Measurements from ENCODE around the gene DHX34. TPM values are rescaled to one million over a fixed set of nuclear protein-coding genes. Genes with fewer than 3 reads are reported as not detected.
A peak's percentile ranks its signal among the peaks of the same experiment; 100 is the strongest.
"Not testable (repeated sequence)": the region's sequence is repeated elsewhere in the genome, so short reads cannot be mapped to it uniquely, and the experiment has no call there.

DHX34 gene
- polyA plus RNA-seq, 1 donor = 14.1 TPM

- peak; percentile 48 for DNase-seq
Measured at GRCh38 chr19:47391510-47392223, 42.6 kb downstream of the DHX34 start.

DNA sequence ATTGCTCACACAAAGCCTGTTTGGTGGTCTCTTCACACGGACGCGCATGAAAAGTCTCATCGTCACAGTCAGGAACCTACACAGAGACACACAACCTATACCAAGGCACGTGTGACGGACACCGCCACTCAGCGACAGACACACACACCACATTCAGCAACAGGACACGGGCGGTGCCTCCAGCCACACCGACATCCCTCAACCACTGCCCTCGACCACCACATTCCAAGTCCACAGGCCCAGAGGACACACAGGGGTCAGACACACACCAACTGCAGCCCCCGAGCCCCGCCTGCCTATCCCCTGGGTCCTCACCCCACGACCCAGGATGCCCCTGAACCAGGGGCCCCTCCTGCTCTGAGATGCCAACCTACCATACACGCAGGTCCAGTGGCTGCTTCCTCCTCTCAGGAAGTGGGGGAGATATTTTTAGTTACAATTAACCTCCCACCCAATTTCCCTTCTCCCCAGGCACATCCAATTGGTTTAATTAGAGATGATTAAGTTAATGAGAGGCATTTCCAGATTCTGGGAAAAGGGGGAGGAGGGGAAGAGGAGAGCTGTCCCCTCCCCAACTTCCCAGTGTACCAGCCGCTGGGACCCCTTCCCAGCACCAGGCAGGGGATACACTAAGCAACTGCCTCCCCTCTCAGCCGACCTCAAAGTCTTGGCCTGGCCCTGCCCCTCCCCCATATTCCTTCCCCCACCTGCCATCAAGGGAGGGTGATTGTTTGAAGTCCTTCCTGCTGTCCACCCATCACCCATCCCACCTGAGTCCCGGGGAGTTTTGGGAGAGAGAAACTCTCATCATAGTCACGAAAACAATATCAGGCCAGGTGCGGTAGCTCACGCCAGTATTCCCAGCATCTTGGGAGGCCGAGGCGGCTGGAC lies 49.8 kb downstream of the DHX34 start:
- DNase-seq = no peak

DNA sequence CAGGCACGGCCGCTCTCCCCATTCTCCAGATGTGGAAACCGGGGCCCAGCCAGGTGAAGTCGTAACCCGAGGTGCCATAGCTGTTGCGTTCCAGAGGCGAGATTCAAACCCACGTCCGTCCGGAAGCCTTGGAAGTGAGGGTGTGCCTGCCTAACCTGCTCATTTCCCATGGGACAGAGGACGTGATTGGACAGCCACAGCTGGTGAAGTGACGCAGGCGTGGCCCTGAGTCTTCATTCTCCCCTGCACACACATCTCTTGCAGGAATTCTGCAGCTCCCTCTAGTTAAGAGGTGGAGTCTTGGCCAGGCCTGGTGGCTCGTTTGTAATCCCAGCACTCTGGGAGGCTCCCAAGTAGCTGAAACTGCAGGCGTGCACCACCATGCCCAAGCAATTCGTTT lies 53.4 kb downstream of the DHX34 start:
- no peak for DNase-seq

DNA sequence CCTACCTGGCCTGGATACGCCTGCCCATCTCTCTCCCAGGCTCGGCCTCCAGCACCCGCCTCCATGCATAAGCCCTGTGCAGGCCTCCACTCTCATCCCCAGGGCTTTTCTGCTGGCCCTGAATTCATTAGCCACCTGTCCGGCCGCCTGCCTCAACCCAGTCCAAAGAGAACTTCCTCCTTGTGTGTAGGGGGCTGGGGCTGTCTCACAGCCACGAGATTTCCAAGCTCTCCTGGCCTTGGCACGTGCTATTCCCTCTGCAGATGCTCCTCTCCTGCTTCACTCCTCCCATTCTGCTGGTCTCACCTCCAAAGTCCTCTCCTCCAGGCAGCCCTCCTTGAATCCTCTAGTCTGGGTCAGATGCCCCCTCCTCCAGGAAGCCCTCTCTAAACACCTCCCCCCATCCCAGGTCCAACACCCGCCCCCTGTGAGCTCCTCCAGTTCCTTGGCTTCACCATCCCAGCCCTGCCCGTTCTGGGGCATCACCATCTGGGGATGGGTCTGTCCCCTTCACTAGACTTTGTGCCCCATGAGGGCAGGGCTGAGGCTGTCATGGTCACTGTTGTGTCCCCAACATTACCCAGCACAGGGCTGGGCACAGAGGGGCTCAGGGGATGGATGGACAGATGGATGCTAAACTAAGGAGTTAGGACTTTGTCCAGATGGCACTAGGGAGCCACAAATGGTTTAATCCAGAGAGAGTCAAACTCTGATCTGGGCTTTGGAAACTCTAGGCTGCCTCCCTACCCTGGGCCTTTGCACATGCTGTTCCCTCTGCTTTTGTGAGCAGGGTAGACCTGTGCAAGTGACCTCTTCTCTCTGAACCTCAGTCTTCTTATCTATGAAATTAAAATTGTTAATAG lies 55.5 kb downstream of the DHX34 start:
- DNase-seq = no peak

- no peak for DNase-seq
Measured at GRCh38 chr19:47405197-47405550, 56.1 kb downstream of the DHX34 start.

- DNase-seq = no peak
Measured at GRCh38 chr19:47405854-47406417, 56.8 kb downstream of the DHX34 start.

- DNase-seq = no peak
Measured at GRCh38 chr19:47406711-47407416, 57.7 kb downstream of the DHX34 start.

GRCh38 chr19:47407417-47407774 lies 58.3 kb downstream of the DHX34 start:
- no peak for DNase-seq

DNA sequence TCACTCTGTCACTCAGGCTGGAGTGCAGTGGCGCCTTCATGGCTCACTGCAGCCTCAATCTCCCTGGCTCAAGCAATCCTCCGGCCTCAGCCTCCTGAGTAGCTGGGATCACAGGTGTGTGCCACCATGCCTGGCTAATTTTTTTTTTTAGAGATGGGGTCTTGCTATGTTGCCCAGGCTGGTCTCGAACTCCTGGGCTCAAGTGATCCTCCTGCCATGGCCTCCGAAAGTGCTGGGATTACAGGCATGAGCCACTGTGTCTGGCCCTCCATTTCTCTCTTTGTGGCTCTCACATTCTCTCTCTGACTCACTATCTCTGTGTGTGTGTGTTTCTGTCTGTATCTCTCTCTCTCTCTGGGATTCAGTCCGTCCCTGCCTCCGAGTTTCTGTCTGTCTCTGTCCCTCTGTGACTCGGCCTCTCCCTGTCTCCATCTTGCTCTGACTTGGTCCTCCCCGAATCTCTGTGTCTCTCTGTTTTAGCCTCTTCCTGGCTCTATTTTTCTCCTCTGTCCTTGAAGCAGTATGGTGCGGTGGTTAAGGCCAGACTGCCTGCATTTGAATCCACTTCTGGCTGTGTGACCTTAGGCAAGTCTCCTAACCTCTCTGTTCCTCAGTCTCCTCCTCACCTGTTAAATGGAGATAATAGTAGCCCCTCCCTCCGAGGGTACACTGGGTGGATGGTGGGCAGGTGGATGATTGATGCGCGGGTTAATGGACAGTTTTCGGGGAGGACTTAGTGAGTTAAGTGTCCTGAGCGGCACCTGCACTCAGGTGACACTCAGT lies 59.2 kb downstream of the DHX34 start:
- no peak for DNase-seq

- DNase-seq = no peak
Measured at GRCh38 chr19:47411101-47411500, 62.0 kb downstream of the DHX34 start.

GRCh38 chr19:47411696-47412095 lies 62.6 kb downstream of the DHX34 start:
- DNase-seq = not testable (repeated sequence)

DNA sequence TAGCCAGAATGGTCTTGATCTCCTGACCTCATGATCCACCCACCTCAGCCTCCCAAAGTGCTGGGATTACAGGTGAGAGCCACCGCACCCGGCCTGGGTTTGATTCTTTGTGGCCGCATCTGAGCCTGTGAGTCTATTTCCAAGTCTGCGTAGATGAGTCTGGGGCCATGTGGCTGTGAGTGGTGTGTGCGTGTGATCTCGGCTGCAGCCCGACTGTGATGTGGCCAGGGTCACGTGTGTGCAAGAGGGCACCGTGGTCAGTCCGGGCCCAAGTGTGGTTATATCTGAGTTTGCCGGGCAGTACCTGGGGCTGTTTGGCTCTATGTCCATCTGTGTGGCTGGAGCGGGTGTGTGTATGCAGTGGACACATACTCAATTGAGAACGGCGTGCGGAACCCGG lies 64.8 kb downstream of the DHX34 start:
- DNase-seq = no peak

- DNase-seq = no peak
Measured at GRCh38 chr19:47414469-47414868, 65.4 kb downstream of the DHX34 start.

GRCh38 chr19:47415953-47416642 lies 67.0 kb downstream of the DHX34 start:
- no peak for DNase-seq

GRCh38 chr19:47416643-47416985 lies 67.5 kb downstream of the DHX34 start:
- DNase-seq = no peak

- DNase-seq = no peak
Measured at GRCh38 chr19:47417107-47417745, 68.1 kb downstream of the DHX34 start.

DNA sequence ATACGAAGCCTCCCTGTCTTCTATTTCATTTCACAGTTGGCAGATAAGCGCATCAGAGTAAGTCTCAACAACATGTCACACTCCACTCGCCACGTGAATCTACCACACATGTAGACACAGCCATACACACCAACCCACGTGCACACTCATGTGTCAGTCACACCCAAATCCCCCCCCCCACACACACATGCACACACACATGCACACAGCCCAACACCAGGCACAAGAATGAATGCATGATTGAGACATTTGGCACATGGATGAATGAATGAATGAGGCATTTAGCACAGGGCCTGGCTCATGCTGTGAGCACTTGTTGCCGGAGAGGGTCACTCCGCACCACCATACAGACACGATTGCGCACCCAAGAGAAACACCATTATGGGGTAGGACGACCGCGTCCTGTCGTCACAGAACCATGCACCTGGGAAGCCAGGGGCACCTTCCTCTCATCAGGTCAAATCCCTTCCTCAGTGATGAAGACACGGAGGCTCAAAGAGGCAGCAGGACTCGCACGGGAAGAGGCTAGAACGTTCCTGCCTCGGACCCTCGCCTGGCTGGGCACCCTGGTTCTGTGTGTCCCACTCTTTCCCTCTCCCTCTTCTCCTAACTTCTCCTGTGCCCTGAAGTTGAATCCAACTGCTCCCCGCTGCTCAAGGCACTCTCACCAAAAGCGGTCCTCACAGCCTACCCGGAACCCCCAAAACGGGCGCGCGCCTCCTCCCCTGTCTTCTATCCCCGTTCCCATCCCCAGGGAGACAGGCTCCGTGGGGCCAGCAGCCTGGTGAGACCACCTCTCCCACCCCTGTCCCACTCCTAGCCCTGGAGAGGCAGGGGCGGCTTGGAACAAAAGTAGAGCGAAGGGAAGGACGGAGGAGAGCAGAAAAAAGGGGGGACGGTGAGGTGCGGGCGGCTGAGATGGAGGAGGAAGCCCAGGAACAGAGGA lies 68.9 kb downstream of the DHX34 start:
- no peak for DNase-seq

- no peak for DNase-seq
Measured at GRCh38 chr19:47418692-47419029, 69.5 kb downstream of the DHX34 start.
